ENCODE results near the gene UNC93A.
"Not testable (repeated sequence)": the region's sequence is repeated elsewhere in the genome, so short reads cannot be mapped to it uniquely, and the experiment has no call there.

The UNC93A gene

GRCh38 chr6:167345348-167345747 is 54.2 kb downstream of the UNC93A start:
- Histone ChIP-seq H3K4me1 (ENCODE audit: control insufficient read depth, insufficient read depth, low read length, poor library complexity, severe bottlenecking) (peaks cover 2% of the 10 kb centered on the region), H3K9me3 (ENCODE audit: control insufficient read depth, low read length) (no peaks in the 10 kb centered on the region), H3K36me3 (ENCODE audit: control insufficient read depth, insufficient read depth, low read length) (no peaks in the 10 kb centered on the region), H3K27ac (ENCODE audit: low read depth, low read length, severe bottlenecking) (no peak overlapping the region), H3K4me3 (ENCODE audit: extremely low read depth, insufficient read depth, low read length, poor library complexity, severe bottlenecking) (no peak overlapping the region)

- 94 to 98% methylated on average over 4 of the region's 4 CpGs for WGBS, 2 experiments (ENCODE audit: insufficient coverage in 2 of 2)
- Histone ChIP-seq H3K36me3 (ENCODE audit: control insufficient read depth, insufficient read depth, low read length) (no peaks in the 10 kb centered on the region), H3K4me3 (ENCODE audit: extremely low read depth, insufficient read depth, low read length, poor library complexity, severe bottlenecking) (no peak overlapping the region), H3K9me3 (ENCODE audit: control insufficient read depth, low read length) (no peaks in the 10 kb centered on the region), H3K4me1 (ENCODE audit: control insufficient read depth, insufficient read depth, low read length, poor library complexity, severe bottlenecking) (peaks cover 2% of the 10 kb centered on the region), H3K27ac (ENCODE audit: low read depth, low read length, severe bottlenecking) (no peak overlapping the region)
These were observed 54.8 kb downstream of the UNC93A start for GRCh38 chr6:167345960-167346359.

GRCh38 chr6:167347226-167347625 is 56.1 kb downstream of the UNC93A start:
- H3K36me3 ChIP-seq (ENCODE audit: control insufficient read depth, insufficient read depth, low read length) = no peaks in the 10 kb centered on the region
- H3K4me3 ChIP-seq (ENCODE audit: extremely low read depth, insufficient read depth, low read length, poor library complexity, severe bottlenecking) = no peak overlapping the region
- H3K9me3 ChIP-seq (ENCODE audit: control insufficient read depth, low read length) = no peaks in the 10 kb centered on the region
- peaks cover 2% of the 10 kb centered on the region for H3K4me1 ChIP-seq (ENCODE audit: control insufficient read depth, insufficient read depth, low read length, poor library complexity, severe bottlenecking)
- no peak overlapping the region for H3K27ac ChIP-seq (ENCODE audit: low read depth, low read length, severe bottlenecking)
- WGBS, 2 experiments (ENCODE audit: insufficient coverage in 2 of 2) = 90 to 93% methylated on average over 8 of the region's 8 CpGs

GRCh38 chr6:167349631-167350274 is 58.6 kb downstream of the UNC93A start:
- 66 to 76% methylated on average over 14 to 15 of the region's 19 CpGs for WGBS, 2 experiments (ENCODE audit: insufficient coverage in 2 of 2)
- Histone ChIP-seq H3K9me3 (ENCODE audit: control insufficient read depth, low read length) (peaks cover 7% of the 10 kb centered on the region), H3K4me3 (ENCODE audit: extremely low read depth, insufficient read depth, low read length, poor library complexity, severe bottlenecking) (no peak overlapping the region), H3K27ac (ENCODE audit: low read depth, low read length, severe bottlenecking) (no peak overlapping the region), H3K4me1 (ENCODE audit: control insufficient read depth, insufficient read depth, low read length, poor library complexity, severe bottlenecking) (peaks cover 2% of the 10 kb centered on the region), H3K36me3 (ENCODE audit: control insufficient read depth, insufficient read depth, low read length) (no peaks in the 10 kb centered on the region)

GRCh38 chr6:167350275-167350696 is 59.2 kb downstream of the UNC93A start:
- WGBS, 2 experiments (ENCODE audit: insufficient coverage in 2 of 2) = 40 to 44% methylated on average over 10 to 21 of the region's 22 CpGs
- no peak overlapping the region for H3K4me3 ChIP-seq (ENCODE audit: extremely low read depth, insufficient read depth, low read length, poor library complexity, severe bottlenecking)

GRCh38 chr6:167350731-167351655 is 59.9 kb downstream of the UNC93A start:
- Histone ChIP-seq H3K27ac (ENCODE audit: low read depth, low read length, severe bottlenecking) (no peak overlapping the region), H3K4me1 (ENCODE audit: control insufficient read depth, insufficient read depth, low read length, poor library complexity, severe bottlenecking) (peaks cover 2% of the 10 kb centered on the region), H3K36me3 (ENCODE audit: control insufficient read depth, insufficient read depth, low read length) (no peaks in the 10 kb centered on the region), H3K9me3 (ENCODE audit: control insufficient read depth, low read length) (peaks cover 7% of the 10 kb centered on the region), H3K4me3 (ENCODE audit: extremely low read depth, insufficient read depth, low read length, poor library complexity, severe bottlenecking) (peak overlapping the region; percentile 41)
- 1 to 3% methylated on average over 49 to 54 of the region's 62 CpGs for WGBS, 2 experiments (ENCODE audit: insufficient coverage in 2 of 2)

More at GRCh38 chr6:167350275-167350696, 59.2 kb downstream of the UNC93A start:
- H3K36me3 ChIP-seq (ENCODE audit: control insufficient read depth, insufficient read depth, low read length) = no peaks in the 10 kb centered on the region
- H3K4me1 ChIP-seq (ENCODE audit: control insufficient read depth, insufficient read depth, low read length, poor library complexity, severe bottlenecking) = peaks cover 2% of the 10 kb centered on the region
- peaks cover 7% of the 10 kb centered on the region for H3K9me3 ChIP-seq (ENCODE audit: control insufficient read depth, low read length)
- H3K27ac ChIP-seq (ENCODE audit: low read depth, low read length, severe bottlenecking) = no peak overlapping the region

- Histone ChIP-seq H3K4me3 (ENCODE audit: extremely low read depth, insufficient read depth, low read length, poor library complexity, severe bottlenecking) (no peak overlapping the region), H3K36me3 (ENCODE audit: control insufficient read depth, insufficient read depth, low read length) (no peaks in the 10 kb centered on the region), H3K4me1 (ENCODE audit: control insufficient read depth, insufficient read depth, low read length, poor library complexity, severe bottlenecking) (peaks cover 2% of the 10 kb centered on the region), H3K9me3 (ENCODE audit: control insufficient read depth, low read length) (peaks cover 7% of the 10 kb centered on the region), H3K27ac (ENCODE audit: low read depth, low read length, severe bottlenecking) (no peak overlapping the region)
- WGBS, 2 experiments (ENCODE audit: insufficient coverage in 2 of 2) = 74 to 96% methylated on average over 7 to 9 of the region's 13 CpGs
These were observed 60.7 kb downstream of the UNC93A start for GRCh38 chr6:167351656-167352345.

- H3K9me3 ChIP-seq (ENCODE audit: control insufficient read depth, low read length) = peaks cover 7% of the 10 kb centered on the region
- WGBS, 2 experiments (ENCODE audit: insufficient coverage in 2 of 2) = 86 to 100% methylated on average over 1 of the region's 3 CpGs
- H3K27ac ChIP-seq (ENCODE audit: low read depth, low read length, severe bottlenecking) = no peak overlapping the region
- no peaks in the 10 kb centered on the region for H3K4me1 ChIP-seq (ENCODE audit: control insufficient read depth, insufficient read depth, low read length, poor library complexity, severe bottlenecking)
- H3K36me3 ChIP-seq (ENCODE audit: control insufficient read depth, insufficient read depth, low read length) = no peaks in the 10 kb centered on the region
- H3K4me3 ChIP-seq (ENCODE audit: extremely low read depth, insufficient read depth, low read length, poor library complexity, severe bottlenecking) = no peak overlapping the region
These were observed 65.8 kb downstream of the UNC93A start for GRCh38 chr6:167356874-167357273.

- WGBS, 2 experiments (ENCODE audit: insufficient coverage in 2 of 2) = 80% methylated on average over 2 of the region's 11 CpGs; no CpG with 5 or more reads in 1 of the 2 experiments
- H3K4me3 ChIP-seq (ENCODE audit: extremely low read depth, insufficient read depth, low read length, poor library complexity, severe bottlenecking); H3K27ac ChIP-seq (ENCODE audit: low read depth, low read length, severe bottlenecking): not testable (repeated sequence)
These were observed 67.3 kb downstream of the UNC93A start for GRCh38 chr6:167358394-167358793.

GRCh38 chr6:167361170-167361569 is 70.1 kb downstream of the UNC93A start:
- H3K9me3 ChIP-seq (ENCODE audit: control insufficient read depth, low read length); H3K27ac ChIP-seq (ENCODE audit: low read depth, low read length, severe bottlenecking); H3K4me3 ChIP-seq (ENCODE audit: extremely low read depth, insufficient read depth, low read length, poor library complexity, severe bottlenecking); H3K4me1 ChIP-seq (ENCODE audit: control insufficient read depth, insufficient read depth, low read length, poor library complexity, severe bottlenecking); H3K36me3 ChIP-seq (ENCODE audit: control insufficient read depth, insufficient read depth, low read length): not testable (repeated sequence)
- WGBS, 2 experiments (ENCODE audit: insufficient coverage in 2 of 2) = 83% methylated on average over 1 of the region's 1 CpG; no CpG with 5 or more reads in 1 of the 2 experiments

More at GRCh38 chr6:167358394-167358793, 67.3 kb downstream of the UNC93A start:
- not testable (repeated sequence) for H3K36me3 ChIP-seq (ENCODE audit: control insufficient read depth, insufficient read depth, low read length); H3K9me3 ChIP-seq (ENCODE audit: control insufficient read depth, low read length); H3K4me1 ChIP-seq (ENCODE audit: control insufficient read depth, insufficient read depth, low read length, poor library complexity, severe bottlenecking)
